Measurements from ENCODE around the gene TLCD4. TPM values are rescaled to one million over a fixed set of nuclear protein-coding genes. Genes with fewer than 3 reads are reported as not detected.

Gene TLCD4
- total and polyA plus RNA-seq, 2 of the 13 experiments (the other 11 are each of a cell fraction or from before 2014, with no cell fraction given), result 4.7 to 14.5 TPM

- TF ChIP-seq CBX2 (IDR thresholded peaks at IDR 0.05; ENCODE audit: low read depth, low read length) (no peak), CBX2 (CRISPR knock-in tag; IDR thresholded peaks at IDR 0.05; ENCODE audit: low read depth) (0 out of 2 replicates have a peak, but pooled peaks have one; percentile 45), ZIK1 (CRISPR knock-in tag; IDR thresholded peaks at IDR 0.05; ENCODE audit: borderline replicate concordance, low read depth) (no peak), ZNF598 (CRISPR knock-in tag; IDR thresholded peaks at IDR 0.05; ENCODE audit: borderline replicate concordance) (no peak), POLR2AphosphoS2 (IDR thresholded peaks at IDR 0.05; ENCODE audit: low read depth, low read length) (no peak), ZNF761 (CRISPR knock-in tag; conservative IDR thresholded peaks at IDR 0.05) (0 out of 2 replicates have a peak, but pooled peaks have one; percentile 32), SETDB1 (CRISPR knock-in tag; IDR thresholded peaks at IDR 0.05; ENCODE audit: borderline replicate concordance) (no peak), ZNF782 (CRISPR knock-in tag; IDR thresholded peaks at IDR 0.05; ENCODE audit: borderline replicate concordance) (no peak), MTF2 (CRISPR knock-in tag; IDR thresholded peaks at IDR 0.05; ENCODE audit: borderline replicate concordance) (no peak), HOXA3 (CRISPR knock-in tag; IDR thresholded peaks at IDR 0.05) (peak; percentile 55; the same call in 1 of the 2 replicates), RAD51 (IDR thresholded peaks at IDR 0.05; ENCODE audit: borderline replicate concordance) (no peak), ONECUT2 (CRISPR knock-in tag; IDR thresholded peaks at IDR 0.05) (no peak; the same call in 1 of the 2 replicates), ZNF556 (CRISPR knock-in tag; IDR thresholded peaks at IDR 0.05; ENCODE audit: borderline replicate concordance) (peak; percentile 75; the same call in 1 of the 2 replicates), SIN3A (IDR thresholded peaks at IDR 0.05; ENCODE audit: borderline replicate concordance, low read depth, low read length) (peak; percentile 64), ZNF343 (CRISPR knock-in tag; IDR thresholded peaks at IDR 0.05) (no peak), U2AF2 (IDR thresholded peaks at IDR 0.05; ENCODE audit: low read depth, low read length) (no peak), JARID2 (CRISPR knock-in tag; IDR thresholded peaks at IDR 0.05; ENCODE audit: insufficient replicate concordance) (no peak), ZNF232 (CRISPR knock-in tag; IDR thresholded peaks at IDR 0.05; ENCODE audit: borderline replicate concordance) (no peak; the same call in 1 of the 2 replicates), SYNCRIP (IDR thresholded peaks at IDR 0.05; ENCODE audit: insufficient read depth, low read depth, low read length) (no peak), REL (CRISPR knock-in tag; conservative IDR thresholded peaks at IDR 0.05) (no peak)
- TF ChIP-seq, protein P1, sequence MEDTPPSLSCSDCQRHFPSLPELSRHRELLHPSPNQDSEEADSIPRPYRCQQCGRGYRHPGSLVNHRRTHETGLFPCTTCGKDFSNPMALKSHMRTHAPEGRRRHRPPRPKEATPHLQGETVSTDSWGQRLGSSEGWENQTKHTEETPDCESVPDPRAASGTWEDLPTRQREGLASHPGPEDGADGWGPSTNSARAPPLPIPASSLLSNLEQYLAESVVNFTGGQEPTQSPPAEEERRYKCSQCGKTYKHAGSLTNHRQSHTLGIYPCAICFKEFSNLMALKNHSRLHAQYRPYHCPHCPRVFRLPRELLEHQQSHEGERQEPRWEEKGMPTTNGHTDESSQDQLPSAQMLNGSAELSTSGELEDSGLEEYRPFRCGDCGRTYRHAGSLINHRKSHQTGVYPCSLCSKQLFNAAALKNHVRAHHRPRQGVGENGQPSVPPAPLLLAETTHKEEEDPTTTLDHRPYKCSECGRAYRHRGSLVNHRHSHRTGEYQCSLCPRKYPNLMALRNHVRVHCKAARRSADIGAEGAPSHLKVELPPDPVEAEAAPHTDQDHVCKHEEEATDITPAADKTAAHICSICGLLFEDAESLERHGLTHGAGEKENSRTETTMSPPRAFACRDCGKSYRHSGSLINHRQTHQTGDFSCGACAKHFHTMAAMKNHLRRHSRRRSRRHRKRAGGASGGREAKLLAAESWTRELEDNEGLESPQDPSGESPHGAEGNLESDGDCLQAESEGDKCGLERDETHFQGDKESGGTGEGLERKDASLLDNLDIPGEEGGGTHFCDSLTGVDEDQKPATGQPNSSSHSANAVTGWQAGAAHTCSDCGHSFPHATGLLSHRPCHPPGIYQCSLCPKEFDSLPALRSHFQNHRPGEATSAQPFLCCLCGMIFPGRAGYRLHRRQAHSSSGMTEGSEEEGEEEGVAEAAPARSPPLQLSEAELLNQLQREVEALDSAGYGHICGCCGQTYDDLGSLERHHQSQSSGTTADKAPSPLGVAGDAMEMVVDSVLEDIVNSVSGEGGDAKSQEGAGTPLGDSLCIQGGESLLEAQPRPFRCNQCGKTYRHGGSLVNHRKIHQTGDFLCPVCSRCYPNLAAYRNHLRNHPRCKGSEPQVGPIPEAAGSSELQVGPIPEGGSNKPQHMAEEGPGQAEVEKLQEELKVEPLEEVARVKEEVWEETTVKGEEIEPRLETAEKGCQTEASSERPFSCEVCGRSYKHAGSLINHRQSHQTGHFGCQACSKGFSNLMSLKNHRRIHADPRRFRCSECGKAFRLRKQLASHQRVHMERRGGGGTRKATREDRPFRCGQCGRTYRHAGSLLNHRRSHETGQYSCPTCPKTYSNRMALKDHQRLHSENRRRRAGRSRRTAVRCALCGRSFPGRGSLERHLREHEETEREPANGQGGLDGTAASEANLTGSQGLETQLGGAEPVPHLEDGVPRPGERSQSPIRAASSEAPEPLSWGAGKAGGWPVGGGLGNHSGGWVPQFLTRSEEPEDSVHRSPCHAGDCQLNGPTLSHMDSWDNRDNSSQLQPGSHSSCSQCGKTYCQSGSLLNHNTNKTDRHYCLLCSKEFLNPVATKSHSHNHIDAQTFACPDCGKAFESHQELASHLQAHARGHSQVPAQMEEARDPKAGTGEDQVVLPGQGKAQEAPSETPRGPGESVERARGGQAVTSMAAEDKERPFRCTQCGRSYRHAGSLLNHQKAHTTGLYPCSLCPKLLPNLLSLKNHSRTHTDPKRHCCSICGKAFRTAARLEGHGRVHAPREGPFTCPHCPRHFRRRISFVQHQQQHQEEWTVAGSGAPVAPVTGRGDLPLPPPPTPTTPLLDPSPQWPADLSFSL (CRISPR knock-in tag; IDR thresholded peaks at IDR 0.05), result peak; percentile 63
- TF ChIP-seq, protein P2, sequence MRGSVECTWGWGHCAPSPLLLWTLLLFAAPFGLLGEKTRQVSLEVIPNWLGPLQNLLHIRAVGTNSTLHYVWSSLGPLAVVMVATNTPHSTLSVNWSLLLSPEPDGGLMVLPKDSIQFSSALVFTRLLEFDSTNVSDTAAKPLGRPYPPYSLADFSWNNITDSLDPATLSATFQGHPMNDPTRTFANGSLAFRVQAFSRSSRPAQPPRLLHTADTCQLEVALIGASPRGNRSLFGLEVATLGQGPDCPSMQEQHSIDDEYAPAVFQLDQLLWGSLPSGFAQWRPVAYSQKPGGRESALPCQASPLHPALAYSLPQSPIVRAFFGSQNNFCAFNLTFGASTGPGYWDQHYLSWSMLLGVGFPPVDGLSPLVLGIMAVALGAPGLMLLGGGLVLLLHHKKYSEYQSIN (CRISPR knock-in tag; IDR thresholded peaks at IDR 0.05; ENCODE audit: borderline replicate concordance), result no peak
- TF ChIP-seq, protein P3, sequence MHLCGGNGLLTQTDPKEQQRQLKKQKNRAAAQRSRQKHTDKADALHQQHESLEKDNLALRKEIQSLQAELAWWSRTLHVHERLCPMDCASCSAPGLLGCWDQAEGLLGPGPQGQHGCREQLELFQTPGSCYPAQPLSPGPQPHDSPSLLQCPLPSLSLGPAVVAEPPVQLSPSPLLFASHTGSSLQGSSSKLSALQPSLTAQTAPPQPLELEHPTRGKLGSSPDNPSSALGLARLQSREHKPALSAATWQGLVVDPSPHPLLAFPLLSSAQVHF (CRISPR knock-in tag; IDR thresholded peaks at IDR 0.05), result no peak
Measured at GRCh38 chr1:95122151-95122697, 5.1 kb downstream of the TLCD4 start (continued).
